K562 (cell line): ENCODE data around the gene PPP1R16B. TPM values are rescaled to one million over a fixed set of nuclear protein-coding genes. Genes with fewer than 3 reads are reported as not detected.

Source experiments
- BDP1 ChIP-seq: IDR thresholded peaks from 3 replicates; pipeline ENCODE4 v1.6.1; 2011; ENCODE audit not compliant: insufficient read length, insufficient read depth
- CHAMP1 ChIP-seq: fragments of 450-650 bp; IDR thresholded peaks from 2 replicates; pipeline ENCODE4 v1.6.1; 2016; ENCODE audit warnings: mild to moderate bottlenecking
- FOXM1 ChIP-seq, 2 experiments: fragments of 450-650 bp in 1 of 2; sonication (generic) in 1 of 2; formaldehyde crosslinking in 1 of 2; IDR thresholded peaks; 2 replicates each; pipeline versions ENCODE4 v1.6.1 to v1.9.0; 2017 to 2022; ENCODE audit warnings: low read depth in 2 of 2, mild to moderate bottlenecking in 2 of 2, missing genetic modification reagents in 1 of 2, moderate library complexity in 1 of 2
- FOXP4 ChIP-seq: sonication (generic); formaldehyde crosslinking; IDR thresholded peaks from 2 replicates; pipeline ENCODE4 v1.8.0; 2022; ENCODE audit warnings: mild to moderate bottlenecking, missing genetic modification reagents, borderline replicate concordance
- GATAD2A ChIP-seq: fragments of 450-650 bp; IDR thresholded peaks from 2 replicates; pipeline ENCODE4 v1.6.1; 2017
- HDAC3 ChIP-seq: fragments of 450-650 bp; IDR thresholded peaks from 2 replicates; pipeline ENCODE4 v1.6.1; 2018; ENCODE audit warnings: borderline replicate concordance, mild to moderate bottlenecking, moderate library complexity; ENCODE audit not compliant: partially characterized antibody
- IRF9 ChIP-seq: fragments of 450-650 bp; IDR thresholded peaks from 2 replicates; pipeline ENCODE4 v1.6.1; 2016; ENCODE audit warnings: missing biosample characterization, missing genetic modification characterization
- LCOR ChIP-seq: sonication (generic); formaldehyde crosslinking; IDR thresholded peaks from 2 replicates; pipeline ENCODE4 v1.8.0; 2022; ENCODE audit warnings: mild to moderate bottlenecking, missing genetic modification reagents
- MED1 ChIP-seq: sonication (generic); formaldehyde crosslinking; IDR thresholded peaks from 2 replicates; pipeline ENCODE4 v1.8.1; 2023; ENCODE audit warnings: missing genetic modification reagents, borderline replicate concordance
- MTA3 ChIP-seq: fragments of 450-650 bp; formaldehyde crosslinking; IDR thresholded peaks from 2 replicates; pipeline ENCODE4 v1.6.1; 2017; ENCODE audit warnings: mild to moderate bottlenecking, borderline replicate concordance
- STAG1 ChIP-seq: sonication (generic); formaldehyde crosslinking; IDR thresholded peaks from 2 replicates; pipeline ENCODE4 v1.5.0; 2020; ENCODE audit warnings: missing genetic modification reagents, borderline replicate concordance
- XRCC3 ChIP-seq: fragments of 450-650 bp; IDR thresholded peaks from 2 replicates; pipeline ENCODE4 v1.6.1; 2017; ENCODE audit warnings: mild to moderate bottlenecking, moderate library complexity
- ZBTB11 ChIP-seq, 3 experiments: fragments of 200-800 bp in 1 of 3; fragments of 250-450 bp in 1 of 3; fragments of 450-650 bp in 1 of 3; sonication (Bioruptor Pico) in 1 of 3; sonication (Bioruptor generic) in 1 of 3; formaldehyde crosslinking in 1 of 3; IDR thresholded peaks; 2 replicates each; pipeline versions ENCODE4 v1.6.1 to v1.8.0; 2016 to 2022; ENCODE audit warnings: mild to moderate bottlenecking in 2 of 3, missing genetic modification characterization in 2 of 3, missing compliant biosample characterization in 1 of 3, moderate library complexity in 1 of 3
- ZNF134 ChIP-seq: fragments of 250-450 bp; sonication (Bioruptor Pico); conservative IDR thresholded peaks from 2 replicates; pipeline ENCODE4 v1.4.0; 2020
- ZNF639 ChIP-seq, 2 experiments: fragments of 200-800 bp in 1 of 2; sonication (Bioruptor generic) in 1 of 2; sonication (generic) in 1 of 2; formaldehyde crosslinking in 1 of 2; IDR thresholded peaks in 1 of 2; conservative IDR thresholded peaks in 1 of 2; 2 replicates each; pipeline versions ENCODE4 v1.5.0 to v1.6.1; 2016 to 2020; ENCODE audit warnings: missing compliant biosample characterization in 1 of 2, missing genetic modification characterization in 1 of 2, missing genetic modification reagents in 1 of 2
- polyA plus RNA-seq, 8 experiments: library from polyadenylated mRNA; depleted of rRNA in 4 of 8; stranded (reverse) in 5 of 8; unstranded in 3 of 8; fragments of >200 nt; fragmentation: Nextera tagmentation in 2 of 8; fragmentation: Illumina TruSeq in 1 of 8; extraction: Ambion mirVana in 2 of 8; extraction: Trizol in 1 of 8; gene quantifications; 2 replicates each; pipeline versions ENCODE4 v1.2.1 to v1.2.3, GENCODE V29; 2011 to 2014; ENCODE audit warnings: inconsistent platforms in 1 of 8, missing spikeins in 1 of 8
- total RNA-seq, 7 experiments: library from RNA; depleted of rRNA in 6 of 7; stranded (reverse); fragments of >200 nt in 6 of 7; fragmentation: Illumina TruSeq in 2 of 7; extraction: Trizol in 2 of 7; gene quantifications; 2 replicates each; pipeline versions ENCODE4 v1.2.1 to v1.2.3, GENCODE V29; 2011 to 2021; ENCODE audit warnings: low replicate concordance in 1 of 7

Gene PPP1R16B
- total and polyA plus RNA-seq, 9 of the 15 experiments (the other 6 are each of a cell fraction or from before 2014, with no cell fraction given): 1.5 to 11.5 (median 6.8) TPM

GRCh38 chr20:38926142-38926933 lies 120.8 kb downstream of the PPP1R16B start, which contains the start of gene FAM83D (continued):
- no peak for TF ChIP-seq IRF9 (tag)
- TF ChIP-seq XRCC3: no peak
- TF ChIP-seq ZNF134: no peak
- TF ChIP-seq ZBTB11 (CRISPR knock-in tag; IDR thresholded peaks at IDR 0.05): no peak
- TF ChIP-seq CHAMP1: peak; percentile 70
- no peak for TF ChIP-seq MED1 (CRISPR knock-in tag)
- peak; percentile 100 for TF ChIP-seq FOXM1 (IDR thresholded peaks at IDR 0.05; ENCODE audit: low read depth)
- TF ChIP-seq FOXM1 (CRISPR knock-in tag; IDR thresholded peaks at IDR 0.05; ENCODE audit: low read depth): peak; percentile 100
- TF ChIP-seq ZNF639 (CRISPR knock-in tag; conservative IDR thresholded peaks at IDR 0.05 in 1 of 2, IDR thresholded peaks at IDR 0.05 in 1 of 2): no peak
- TF ChIP-seq LCOR (CRISPR knock-in tag): peak; percentile 90
- TF ChIP-seq HDAC3: no peak
- TF ChIP-seq STAG1 (CRISPR knock-in tag): no peak; the same call in 1 of the 2 replicates
- no peak for TF ChIP-seq FOXP4 (CRISPR knock-in tag)
- peak; percentile 98 for TF ChIP-seq MTA3
- no peak for TF ChIP-seq BDP1
- TF ChIP-seq GATAD2A: no peak
